GM23248 (cell line): ENCODE results near the gene OR2C1.

Experiments
- EZH2 ChIP-seq: fragments of 200-600 bp; sonication (generic); IDR thresholded peaks from 2 replicates; pipeline ENCODE4 v1.6.1; 2018; ENCODE audit warnings: antibody characterized with exemption, mild to moderate bottlenecking; ENCODE audit not compliant: insufficient read depth, poor library complexity, severe bottlenecking
- EZH2phosphoT487 ChIP-seq: fragments of 200-600 bp; sonication (generic); IDR thresholded peaks from 2 replicates; pipeline ENCODE4 v1.6.1; 2018; ENCODE audit warnings: antibody characterized with exemption, moderate library complexity, mild to moderate bottlenecking, low read depth; ENCODE audit not compliant: insufficient read depth

- TF ChIP-seq EZH2 (no peak), EZH2phosphoT487 (no peak)
Measured at GRCh38 chr16:3364774-3365427, 9.2 kb downstream of the OR2C1 start.
